Natural killer cell (primary cell): Measurements from ENCODE around the gene PACRG. TPM values are rescaled to one million over a fixed set of nuclear protein-coding genes. Genes with fewer than 3 reads are reported as not detected.

Source experiments
- ATAC-seq, 3 donors: fragments of 150-1000 bp in 2 of 3; fragments of 200-7000 bp in 1 of 3; cut with Tn5 transposase; 1 replicate in 1 of 3; 2 replicates in 2 of 3; pipeline ENCODE4 v1.10.0; 2021; ENCODE audit warnings: mild to moderate bottlenecking in 2 of 3, moderate library complexity in 2 of 3
- DNase-seq, 2 donors: peaks; one replicate each; pipeline versions ENCODE4 v3.0.0 to v3.0.0-alpha.2; 2013 to 2021; ENCODE audit warnings: mixed read lengths in 1 of 2
- H3K27ac ChIP-seq: one replicate; pipeline ENCODE4 v1.5.1; 2013; ENCODE audit warnings: mild to moderate bottlenecking, low read length
- H3K27me3 ChIP-seq: one replicate; pipeline ENCODE4 v1.6.1; 2013; ENCODE audit warnings: low read length; ENCODE audit not compliant: control insufficient read depth, insufficient read depth
- H3K36me3 ChIP-seq: one replicate; pipeline ENCODE4 v1.6.1; 2013; ENCODE audit warnings: low read length; ENCODE audit not compliant: control insufficient read depth, insufficient read depth
- H3K4me1 ChIP-seq: one replicate; pipeline ENCODE4 v1.6.1; 2013; ENCODE audit warnings: low read length; ENCODE audit not compliant: control insufficient read depth, insufficient read depth
- H3K4me3 ChIP-seq: one replicate; pipeline ENCODE4 v1.5.1; 2013; ENCODE audit warnings: low read length
- H3K9me3 ChIP-seq: one replicate; pipeline ENCODE4 v1.6.1; 2013; ENCODE audit warnings: low read length; ENCODE audit not compliant: control insufficient read depth, insufficient read depth
- H3K27ac Mint-ChIP-seq, 2 donors: one replicate each; pipeline ENCODE4 v1.8.0; 2022; ENCODE audit warnings: mild to moderate bottlenecking in 2 of 2, mixed read lengths in 2 of 2, moderate library complexity in 1 of 2
- H3K27me3 Mint-ChIP-seq, 2 donors: one replicate each; pipeline ENCODE4 v1.8.0; 2022; ENCODE audit warnings: low read depth in 2 of 2, mixed read lengths in 2 of 2
- H3K36me3 Mint-ChIP-seq: one replicate; pipeline ENCODE4 v1.8.0; 2022; ENCODE audit warnings: mixed read lengths
- H3K4me1 Mint-ChIP-seq, 2 donors: one replicate each; pipeline ENCODE4 v1.8.0; 2022; ENCODE audit warnings: mixed read lengths in 2 of 2
- H3K4me3 Mint-ChIP-seq: one replicate; pipeline ENCODE4 v1.8.0; 2022; ENCODE audit warnings: mild to moderate bottlenecking, moderate library complexity, mixed read lengths
- H3K9me3 Mint-ChIP-seq, 2 donors: one replicate each; pipeline ENCODE4 v1.8.0; 2022; ENCODE audit warnings: mixed read lengths in 2 of 2
- CTCF ChIP-seq: fragments of 200-600 bp; IDR thresholded peaks from one replicate; pipeline ENCODE4 v1.8.0; 2022; ENCODE audit warnings: antibody characterized with exemption
- WGBS: methylation state at CpG from one replicate; pipeline ENCODE4 v1.1.7; 2013; ENCODE audit warnings: missing lambda C conversion rate; ENCODE audit not compliant: insufficient coverage; 5-methylcytosine and 5-hydroxymethylcytosine counted together
- intact Hi-C: fragments of 100-400 bp; cut with micrococcal nuclease; formaldehyde crosslinking; loops from one replicate; pipeline ENCODE4 v1.14.2; 2022
- total RNA-seq, 4 donors: library from RNA; stranded (reverse); fragments of 120-200 nt in 1 of 4; gene quantifications; one replicate each; pipeline versions ENCODE4 v1.2.3 to v1.2.4, GENCODE V29; 2013 to 2022

The PACRG gene
- total RNA-seq, 3 donors from 2014 or later (not counting 1 experiment from before 2014, with no cell fraction given) = 0.52 TPM; not detected in 2

- TF ChIP-seq CTCF = no peak
- Histone ChIP-seq H3K4me1 (no peaks in the 10 kb centered on the region), H3K9me3 (no peaks in the 10 kb centered on the region), H3K27ac (no peak overlapping the region), H3K27me3 (no peaks in the 10 kb centered on the region), H3K36me3 (no peaks in the 10 kb centered on the region), H3K4me3 (no peak overlapping the region)
- ATAC-seq = no peak
- no peak overlapping the region for H3K27ac Mint-ChIP-seq
- no peak for DNase-seq
- 92% methylated on average over 2 of the region's 3 CpGs for WGBS
- no peaks in the 10 kb centered on the region for H3K9me3 Mint-ChIP-seq
- intact Hi-C loops = no loop called here
- peaks cover 9 to 25% of the 10 kb centered on the region in 2 donors for H3K27me3 Mint-ChIP-seq
- no peak overlapping the region for H3K4me3 Mint-ChIP-seq
- H3K4me1 Mint-ChIP-seq = no peaks in the 10 kb centered on the region
- no peaks in the 10 kb centered on the region for H3K36me3 Mint-ChIP-seq
Measured at GRCh38 chr6:163183806-163184205, 456.0 kb downstream of the PACRG start.

GRCh38 chr6:163185744-163186143, 458.0 kb downstream of the PACRG start:
- intact Hi-C loops = no loop called here
- WGBS = 74% methylated on average over 4 of the region's 4 CpGs
- H3K27ac ChIP-seq = no peak overlapping the region
- no peaks in the 10 kb centered on the region for H3K36me3 ChIP-seq
- Mint-ChIP-seq H3K4me3 (no peak overlapping the region), H3K4me1 (no peaks in the 10 kb centered on the region), H3K27me3 (peaks cover 9 to 25% of the 10 kb centered on the region in 2 donors), H3K9me3 (no peaks in the 10 kb centered on the region), H3K36me3 (no peaks in the 10 kb centered on the region), H3K27ac (no peak overlapping the region)
- TF ChIP-seq CTCF = no peak
- H3K27me3 ChIP-seq = no peaks in the 10 kb centered on the region
- no peak overlapping the region for H3K4me3 ChIP-seq
- DNase-seq (no peak), ATAC-seq (no peak)
- no peaks in the 10 kb centered on the region for H3K4me1 ChIP-seq
- H3K9me3 ChIP-seq = no peaks in the 10 kb centered on the region

GRCh38 chr6:163186527-163186926, 458.8 kb downstream of the PACRG start:
- no peaks in the 10 kb centered on the region for H3K36me3 ChIP-seq

More at GRCh38 chr6:163186527-163186926, 458.8 kb downstream of the PACRG start:
- H3K4me1 ChIP-seq = no peaks in the 10 kb centered on the region
- Mint-ChIP-seq H3K27ac (no peak overlapping the region), H3K4me1 (no peaks in the 10 kb centered on the region), H3K36me3 (no peaks in the 10 kb centered on the region), H3K4me3 (no peak overlapping the region), H3K9me3 (no peaks in the 10 kb centered on the region), H3K27me3 (peaks cover 14 to 25% of the 10 kb centered on the region in 2 donors)
- DNase-seq (no peak), ATAC-seq (no peak)
- intact Hi-C loops = no loop called here
- no peak overlapping the region for H3K27ac ChIP-seq
- H3K4me3 ChIP-seq = no peak overlapping the region
- no peak for TF ChIP-seq CTCF
- H3K9me3 ChIP-seq = no peaks in the 10 kb centered on the region
- 91% methylated on average over 14 of the region's 14 CpGs for WGBS
- H3K27me3 ChIP-seq = no peaks in the 10 kb centered on the region
